ELR (cell line): ENCODE results near the gene TMEM252.

Experiments
- DNase-seq: peaks from one replicate; pipeline ENCODE4 v3.0.0-alpha.2; 2015; ENCODE audit warnings: low read depth

Gene TMEM252

GRCh38 chr9:68540712-68541535 is at the start of gene TMEM252:
Gene TMEM252 (minus strand): TSS chr9:68540883. CDS start chr9:68540814, 69 bp downstream.
- no peak for DNase-seq

GRCh38 chr9:68585034-68585761 is 44.5 kb upstream of the TMEM252 start:
- no peak for DNase-seq

GRCh38 chr9:68584189-68585033 is 43.7 kb upstream of the TMEM252 start:
- peak; percentile 88 for DNase-seq

- DNase-seq = no peak
Observed at GRCh38 chr9:68581696-68582095, 41.0 kb upstream of the TMEM252 start.

GRCh38 chr9:68577774-68578591 is 37.3 kb upstream of the TMEM252 start:
- DNase-seq = no peak

- DNase-seq = no peak
Observed at GRCh38 chr9:68575817-68576216, 35.1 kb upstream of the TMEM252 start.

- peak; percentile 13 for DNase-seq
Observed at GRCh38 chr9:68574150-68574549, 33.5 kb upstream of the TMEM252 start.

- no peak for DNase-seq
Observed at GRCh38 chr9:68567565-68567964, 26.9 kb upstream of the TMEM252 start.

GRCh38 chr9:68562461-68562860 is 21.8 kb upstream of the TMEM252 start:
- no peak for DNase-seq

GRCh38 chr9:68560071-68560844 is 19.6 kb upstream of the TMEM252 start:
- peak; percentile 26 for DNase-seq

GRCh38 chr9:68558545-68558944 is 17.9 kb upstream of the TMEM252 start:
- DNase-seq = no peak

- no peak for DNase-seq
Observed at GRCh38 chr9:68555437-68556150, 14.9 kb upstream of the TMEM252 start.

- peak; percentile 69 for DNase-seq
Observed at GRCh38 chr9:68552700-68553476, 12.2 kb upstream of the TMEM252 start.

GRCh38 chr9:68551191-68551590 is 10.5 kb upstream of the TMEM252 start:
- no peak for DNase-seq

GRCh38 chr9:68548241-68548640 is 7.6 kb upstream of the TMEM252 start:
- DNase-seq = no peak

GRCh38 chr9:68547417-68547816 is 6.7 kb upstream of the TMEM252 start:
- DNase-seq = no peak

- DNase-seq = no peak
Observed at GRCh38 chr9:68546596-68547390, 6.1 kb upstream of the TMEM252 start.

- no peak for DNase-seq
Observed at GRCh38 chr9:68545033-68545705, 4.5 kb upstream of the TMEM252 start.
